GM12878 (cell line): ENCODE results near the gene PARP16. TPM values are rescaled to one million over a fixed set of nuclear protein-coding genes. Genes with fewer than 3 reads are reported as not detected.

Source experiments
- ATAC-seq: fragments of 200-7000 bp; cut with Tn5 transposase; 3 replicates; pipeline ENCODE4 v1.9.1; 2020; ENCODE audit warnings: mild to moderate bottlenecking, moderate library complexity
- BruUV-seq: library from RNA; stranded (reverse); fragments of 400-500 nt; replicated peaks from 2 replicates; lab custom pipeline; 2021; lab: Mats Ljungman, UMichigan
- CTCF ChIA-PET: fragments of 300-600 bp; sonication (Branson Sonifier 250); formaldehyde crosslinking; extraction: SDS; loops from one replicate; lab custom pipeline; 2021; ENCODE audit warnings: inconsistent platforms; lab: Yijun Ruan, JAX
- POLR2A ChIA-PET: fragments of 350-600 bp; formaldehyde crosslinking; extraction: SDS; loops from one replicate; lab custom pipeline; 2021; ENCODE audit warnings: inconsistent platforms; lab: Charles Lee
- RAD21 ChIA-PET: fragments of 300-600 bp; sonication (Branson Sonifier 250); formaldehyde crosslinking; loops from one replicate; lab custom pipeline; 2023; ENCODE audit warnings: antibody characterized with exemption; ENCODE audit not compliant: unreplicated experiment; lab: Charles Lee
- SMC1A ChIA-PET: fragments of 300-600 bp; sonication (Branson Sonifier 250); formaldehyde crosslinking; loops from one replicate; lab custom pipeline; 2023; ENCODE audit not compliant: unreplicated experiment, uncharacterized antibody; lab: Charles Lee
- DNase-seq: peaks from one replicate; pipeline ENCODE4 v3.0.0-alpha.2; 2011; ENCODE audit warnings: low read depth, low spot score
- FAIRE-seq: peaks from 3 replicates; lab custom pipeline; 2011; peaks lifted over from hg19 to GRCh38; lab: Jason Lieb, UNC
- H2AFZ ChIP-seq: 2 replicates; pipeline ENCODE4 v1.6.0; 2011; ENCODE audit warnings: low read depth, low read length, control low read depth; ENCODE audit not compliant: control insufficient read depth
- H3K27ac ChIP-seq: 2 replicates; pipeline ENCODE4 v1.5.1; 2011; ENCODE audit warnings: control low read depth; ENCODE audit not compliant: control insufficient read depth, insufficient read depth
- H3K27me3 ChIP-seq, 2 experiments: replicated peaks in 1 of 2; 2 replicates each; pipeline versions ENCODE4 v1.6.0 to v1.6.1; 2011; ENCODE audit warnings: low read length in 1 of 2; ENCODE audit not compliant: control insufficient read depth in 2 of 2, insufficient read depth in 2 of 2
- H3K36me3 ChIP-seq, 2 experiments: 2 replicates each; pipeline ENCODE4 v1.5.1; 2011; ENCODE audit warnings: low read length in 1 of 2; ENCODE audit not compliant: control insufficient read depth in 2 of 2, insufficient read depth in 2 of 2
- H3K4me1 ChIP-seq: 2 replicates; pipeline ENCODE4 v1.6.1; 2011; ENCODE audit warnings: mild to moderate bottlenecking, low read length, moderate library complexity, mixed read lengths; ENCODE audit not compliant: control insufficient read depth, insufficient read depth
- H3K4me2 ChIP-seq: 2 replicates; pipeline ENCODE4 v1.6.0; 2011; ENCODE audit warnings: control low read depth; ENCODE audit not compliant: control insufficient read depth, insufficient read depth
- H3K4me3 ChIP-seq: fragments of 200-600 bp; sonication (generic); 2 replicates; pipeline ENCODE4 v1.5.1; 2016
- H3K79me2 ChIP-seq: 2 replicates; pipeline ENCODE4 v1.6.0; 2011; ENCODE audit warnings: low read length; ENCODE audit not compliant: control insufficient read depth, insufficient read depth
- H3K9ac ChIP-seq: 2 replicates; pipeline ENCODE4 v1.8.0; 2011; ENCODE audit warnings: low read length, control low read depth, mixed read lengths; ENCODE audit not compliant: control insufficient read depth, insufficient read depth
- H3K9me3 ChIP-seq: replicated peaks from 3 replicates; pipeline ENCODE4 v1.5.1; 2011; ENCODE audit warnings: mild to moderate bottlenecking, low read length; ENCODE audit not compliant: control insufficient read depth, insufficient read depth
- H4K20me1 ChIP-seq: 2 replicates; pipeline ENCODE4 v1.6.0; 2011; ENCODE audit not compliant: control insufficient read depth, insufficient read depth
- BHLHE40 ChIP-seq, 2 experiments: fragments of 450-650 bp in 1 of 2; IDR thresholded peaks; 2 replicates each; pipeline ENCODE4 v1.6.1; 2011 to 2017; ENCODE audit warnings: low read depth in 2 of 2, borderline replicate concordance in 1 of 2, improper control_type of control experiment in 1 of 2, low read length in 1 of 2, mild to moderate bottlenecking in 1 of 2
- EGR1 ChIP-seq, 2 experiments: IDR thresholded peaks; 1 replicate in 1 of 2; 2 replicates in 1 of 2; pipeline ENCODE4 v1.6.1; 2011 to 2012; ENCODE audit warnings: low read depth in 2 of 2, low read length in 2 of 2, borderline replicate concordance in 1 of 2, mild to moderate bottlenecking in 1 of 2, moderate library complexity in 1 of 2
- IRF3 ChIP-seq: fragments of 450-650 bp; IDR thresholded peaks from 2 replicates; pipeline ENCODE4 v1.6.1; 2014; ENCODE audit warnings: mild to moderate bottlenecking
- NR2C2 ChIP-seq: IDR thresholded peaks from 2 replicates; pipeline ENCODE4 v1.6.1; 2011; ENCODE audit warnings: borderline replicate concordance, low read depth; ENCODE audit not compliant: control insufficient read depth, insufficient read length
- RCOR1 ChIP-seq: conservative IDR thresholded peaks from 2 replicates; pipeline ENCODE4 v1.6.1; 2012; ENCODE audit warnings: low read depth, low read length, improper control_type of control experiment
- WRNIP1 ChIP-seq: IDR thresholded peaks from 2 replicates; pipeline ENCODE4 v1.6.1; 2011; ENCODE audit warnings: low read depth, low read length, improper control_type of control experiment, borderline replicate concordance
- WGBS: methylation state at CpG from one replicate; pipeline ENCODE4 v1.1.6; 2016; ENCODE audit warnings: low lambda C conversion rate; ENCODE audit not compliant: insufficient replicate concordance, insufficient coverage; ENCODE audit errors: missing lambda C conversion rate; 5-methylcytosine and 5-hydroxymethylcytosine counted together
- in situ Hi-C: fragments of 300-500 bp; cut with MboI; formaldehyde crosslinking; loops from 9 replicates; pipeline ENCODE4 v1.14.3; 2018; ENCODE audit warnings: mixed read lengths
- intact Hi-C: fragments of 100-400 bp; cut with micrococcal nuclease; formaldehyde crosslinking; loops from one replicate; pipeline ENCODE4 v1.14.2; 2022; ENCODE audit not compliant: unreplicated experiment
- polyA plus RNA-seq, 11 experiments: library from polyadenylated mRNA; depleted of rRNA in 4 of 11; unstranded in 6 of 11; stranded (reverse) in 5 of 11; fragments of >200 nt; fragmentation: Nextera tagmentation in 4 of 11; fragmentation: Illumina TruSeq in 1 of 11; extraction: Ambion mirVana in 4 of 11; extraction: Trizol in 1 of 11; gene quantifications; 1 replicate in 1 of 11; 2 replicates in 10 of 11; pipeline versions ENCODE4 v1.2.1 to v1.2.3, GENCODE V29; 2011 to 2016; ENCODE audit warnings: inconsistent platforms in 2 of 11, missing spikeins in 2 of 11, low read depth in 1 of 11
- total RNA-seq, 4 experiments: library from RNA; depleted of rRNA in 3 of 4; stranded (reverse); fragments of >200 nt in 3 of 4; fragmentation: Illumina TruSeq in 1 of 4; extraction: Trizol in 1 of 4; gene quantifications; 2 replicates each; pipeline versions ENCODE4 v1.2.1 to v1.2.3, GENCODE V29; 2013 to 2021

PARP16 gene
- total and polyA plus RNA-seq, 10 of the 15 experiments (the other 5 are each of a cell fraction or from before 2014, with no cell fraction given) = 4.9 to 15.7 (median 9.9) TPM

- Histone ChIP-seq H3K36me3 (no peaks in the 10 kb centered on the region), H3K27me3 (no peaks in the 10 kb centered on the region), H3K9ac (no peak overlapping the region), H3K4me1 (peaks cover 11% of the 10 kb centered on the region), H2AFZ (no peak overlapping the region), H3K79me2 (no peaks in the 10 kb centered on the region), H3K9me3 (no peaks in the 10 kb centered on the region), H4K20me1 (no peaks in the 10 kb centered on the region), H3K4me2 (no peak overlapping the region), H3K27ac (no peak overlapping the region), H3K4me3 (no peak overlapping the region)
- FAIRE-seq = no peak
- RAD21 ChIA-PET = interaction anchor here (1.2 to 1.5 kb wide), 3 partner anchors 34 to 215 kb away, joined by 3 read pairs; no protein-coding TSS in a partner anchor
- no peak for ATAC-seq
- TF ChIP-seq EGR1 (IDR thresholded peaks at IDR 0.05; ENCODE audit: borderline replicate concordance in 1 of 2, low read depth in 2 of 2, low read length in 2 of 2) = no peak
- TF ChIP-seq RCOR1 = no peak
- no peak for TF ChIP-seq BHLHE40 (IDR thresholded peaks at IDR 0.05; ENCODE audit: borderline replicate concordance in 1 of 2, low read depth in 2 of 2, low read length in 1 of 2)
- no peak for TF ChIP-seq IRF3
- TF ChIP-seq WRNIP1 = no peak
- TF ChIP-seq NR2C2 = no peak
- no TSS peak for BruUV-seq
- 77% methylated on average over 9 of the region's 9 CpGs for WGBS
- POLR2A ChIA-PET = interaction anchor here (1.3 kb wide), 1 partner anchor 37 kb away, joined by 3 read pairs; no protein-coding TSS in a partner anchor
- in situ Hi-C loops (no loop called here), intact Hi-C loops (no loop called here)
- no peak for DNase-seq
- CTCF ChIA-PET = interaction anchor here (1.0 to 1.1 kb wide), 2 partner anchors 37 kb away, joined by 3 to 5 read pairs; partner anchors contain the start of gene CILP
- SMC1A ChIA-PET = interaction anchor here (1.0 to 1.2 kb wide), 2 partner anchors 11 to 28 kb away, joined by 3 to 5 read pairs; no protein-coding TSS in a partner anchor
These were observed 38.0 kb downstream of the PARP16 start for GRCh38 chr15:65248511-65249255.
